ENCODE results near the gene XPNPEP2. TPM values are rescaled to one million over a fixed set of nuclear protein-coding genes. Genes with fewer than 3 reads are reported as not detected.

The XPNPEP2 gene
- total and polyA plus RNA-seq, 8 donors: 0.07 to 1.0 (median 0.20) TPM

DNA sequence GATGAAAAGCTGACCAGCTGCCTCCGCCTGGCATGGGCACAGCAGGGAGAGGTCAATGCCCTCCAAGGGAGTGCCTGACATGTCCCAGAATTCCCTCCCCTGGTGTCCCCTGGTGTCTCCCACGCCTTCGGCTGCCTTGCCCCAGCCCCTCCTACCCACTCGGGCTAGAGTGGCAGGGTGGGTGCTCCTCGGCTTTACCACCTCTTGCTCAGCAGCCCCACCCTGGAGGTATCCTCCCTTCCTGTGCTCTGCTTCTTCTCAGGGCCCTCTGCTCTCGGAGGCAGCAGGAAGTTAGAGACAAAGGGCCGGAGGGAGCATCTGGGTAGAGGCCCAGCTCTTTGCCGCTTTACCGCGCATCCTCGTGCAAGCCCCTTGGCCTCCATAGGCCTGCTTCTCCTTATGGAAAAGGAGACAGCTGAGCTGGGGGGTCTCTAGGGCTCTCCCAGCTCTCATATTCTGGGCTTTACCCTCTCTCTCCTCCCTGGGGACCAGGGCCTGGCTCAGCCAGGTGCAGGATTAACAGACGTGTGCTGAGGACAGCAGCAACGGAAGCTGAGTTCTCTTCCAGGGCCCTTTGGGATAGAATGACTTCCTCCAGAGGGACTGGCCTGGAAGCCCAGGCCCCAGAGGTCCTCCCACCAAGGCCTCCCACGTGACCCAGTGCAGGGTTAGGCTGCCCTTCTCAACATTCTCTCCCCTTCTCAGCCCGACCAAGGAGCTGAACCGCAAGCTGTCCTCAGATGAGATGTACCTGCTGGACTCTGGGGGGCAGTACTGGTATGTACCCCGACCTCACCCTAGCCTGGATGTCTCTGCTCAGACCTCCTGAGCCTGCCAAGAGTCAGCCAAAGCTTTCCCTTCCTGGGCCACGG, 17.2 kb downstream of the XPNPEP2 start:
- no peak for FAIRE-seq
- no peaks in the 10 kb centered on the region for H3K36me3 ChIP-seq
- intact Hi-C loops (cut with DNase I): no loop called here
- no peak for DNase-seq
- H3K4me1 ChIP-seq: no peaks in the 10 kb centered on the region
- H3K4me3 ChIP-seq: no peak overlapping the region
- WGBS, 2 donors: 76 to 79% methylated on average over 17 to 18 of the region's 18 CpGs
- H3K9me3 ChIP-seq: no peaks in the 10 kb centered on the region
- no peak overlapping the region for H3K27ac ChIP-seq
- TF ChIP-seq, protein P1, sequence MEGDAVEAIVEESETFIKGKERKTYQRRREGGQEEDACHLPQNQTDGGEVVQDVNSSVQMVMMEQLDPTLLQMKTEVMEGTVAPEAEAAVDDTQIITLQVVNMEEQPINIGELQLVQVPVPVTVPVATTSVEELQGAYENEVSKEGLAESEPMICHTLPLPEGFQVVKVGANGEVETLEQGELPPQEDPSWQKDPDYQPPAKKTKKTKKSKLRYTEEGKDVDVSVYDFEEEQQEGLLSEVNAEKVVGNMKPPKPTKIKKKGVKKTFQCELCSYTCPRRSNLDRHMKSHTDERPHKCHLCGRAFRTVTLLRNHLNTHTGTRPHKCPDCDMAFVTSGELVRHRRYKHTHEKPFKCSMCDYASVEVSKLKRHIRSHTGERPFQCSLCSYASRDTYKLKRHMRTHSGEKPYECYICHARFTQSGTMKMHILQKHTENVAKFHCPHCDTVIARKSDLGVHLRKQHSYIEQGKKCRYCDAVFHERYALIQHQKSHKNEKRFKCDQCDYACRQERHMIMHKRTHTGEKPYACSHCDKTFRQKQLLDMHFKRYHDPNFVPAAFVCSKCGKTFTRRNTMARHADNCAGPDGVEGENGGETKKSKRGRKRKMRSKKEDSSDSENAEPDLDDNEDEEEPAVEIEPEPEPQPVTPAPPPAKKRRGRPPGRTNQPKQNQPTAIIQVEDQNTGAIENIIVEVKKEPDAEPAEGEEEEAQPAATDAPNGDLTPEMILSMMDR (IDR thresholded peaks at IDR 0.05): no peak
- peaks cover 0 to 6% (median 0%) of the 10 kb centered on the region in 4 donors for H3K27me3 ChIP-seq
- no peak for ATAC-seq

DNA sequence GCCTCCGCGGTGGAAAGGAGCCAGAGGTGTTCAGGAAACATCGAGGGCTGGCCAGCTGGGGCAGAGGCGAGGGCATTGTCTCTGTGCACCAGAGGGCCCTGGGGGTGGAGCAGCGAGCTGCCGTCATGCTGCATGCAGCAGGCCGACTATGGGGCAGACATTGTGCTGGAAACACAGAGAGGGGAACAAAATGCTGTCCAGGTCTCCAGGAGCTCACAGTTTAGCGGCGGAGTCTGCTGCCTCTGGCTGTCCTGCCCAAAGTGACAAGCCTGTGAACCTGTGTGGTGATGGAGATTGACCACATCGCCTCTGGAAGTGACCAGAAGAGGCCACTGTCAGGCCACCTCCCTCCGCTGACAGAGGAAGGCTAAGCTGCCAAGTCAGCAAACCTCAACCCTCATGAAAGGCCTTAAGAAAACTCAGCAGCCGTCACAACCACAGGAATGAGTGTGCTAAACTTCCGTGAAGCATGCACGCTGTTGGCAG, 20.8 kb downstream of the XPNPEP2 start:
- 58 to 59% methylated on average over 14 of the region's 14 CpGs for WGBS, 2 donors
- intact Hi-C loops (cut with DNase I): no loop called here
- Histone ChIP-seq H3K4me3 (no peak overlapping the region), H3K36me3 (no peaks in the 10 kb centered on the region), H3K27me3 (peaks cover 0 to 6% (median 0%) of the 10 kb centered on the region in 4 donors), H3K27ac (no peak overlapping the region), H3K9me3 (no peaks in the 10 kb centered on the region), H3K4me1 (no peaks in the 10 kb centered on the region)
- DNase-seq: no peak
- ATAC-seq: peak in 3 of 4 donors; percentile 40 to 79 (median 70)
- TF ChIP-seq, protein P1 (IDR thresholded peaks at IDR 0.05): no peak
- FAIRE-seq: no peak

DNA sequence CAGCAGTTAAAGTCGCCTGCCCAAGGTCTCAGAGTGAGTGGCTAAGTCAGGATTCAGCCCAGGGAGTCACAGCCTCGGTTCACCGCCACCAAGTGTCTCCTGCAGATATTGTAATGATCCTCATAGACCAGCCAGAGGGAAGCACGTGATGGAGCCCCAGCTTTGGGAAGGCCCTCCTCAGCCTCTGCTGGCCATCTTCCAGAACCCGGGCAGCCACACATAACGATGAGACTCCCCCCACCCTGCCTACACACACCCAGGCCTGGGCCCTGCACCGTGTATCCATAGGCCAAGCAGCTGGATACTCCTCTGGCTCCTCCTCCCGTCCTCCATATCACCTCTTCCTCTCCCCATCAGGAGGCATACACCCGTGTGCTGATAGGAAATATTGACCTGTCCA, 21.4 kb downstream of the XPNPEP2 start:
- no peak overlapping the region for H3K27ac ChIP-seq
- 63 to 65% methylated on average over 9 of the region's 9 CpGs for WGBS, 2 donors
- ATAC-seq: peak in 2 of 4 donors; percentile 11 to 16

GRCh38 chrX:129760981-129761380, 22.2 kb downstream of the XPNPEP2 start:
- no peak for DNase-seq
- no peaks in the 10 kb centered on the region for H3K9me3 ChIP-seq
- no peak for ATAC-seq
- FAIRE-seq: no peak
- peaks cover 0 to 6% (median 0%) of the 10 kb centered on the region in 4 donors for H3K27me3 ChIP-seq
- intact Hi-C loops (cut with DNase I): no loop called here
- H3K4me1 ChIP-seq: no peaks in the 10 kb centered on the region
- no peak overlapping the region for H3K4me3 ChIP-seq
- H3K27ac ChIP-seq: no peak overlapping the region
- 71 to 83% methylated on average over 6 of the region's 6 CpGs for WGBS, 2 donors
- no peaks in the 10 kb centered on the region for H3K36me3 ChIP-seq
- TF ChIP-seq, protein P1 (IDR thresholded peaks at IDR 0.05): no peak

More for the DNA sequence above, 21.4 kb downstream of the XPNPEP2 start:
- no peak for FAIRE-seq
- DNase-seq: no peak
- H3K27me3 ChIP-seq: peaks cover 0 to 6% (median 0%) of the 10 kb centered on the region in 4 donors
- TF ChIP-seq, protein P1 (IDR thresholded peaks at IDR 0.05): no peak
- no peaks in the 10 kb centered on the region for H3K9me3 ChIP-seq
- no peaks in the 10 kb centered on the region for H3K4me1 ChIP-seq
- intact Hi-C loops (cut with DNase I): no loop called here
- no peaks in the 10 kb centered on the region for H3K36me3 ChIP-seq
- H3K4me3 ChIP-seq: no peak overlapping the region

GRCh38 chrX:129761596-129761995, 22.8 kb downstream of the XPNPEP2 start:
- 77 to 80% methylated on average over 4 of the region's 4 CpGs for WGBS, 2 donors
- Histone ChIP-seq H3K27me3 (peaks cover 0 to under 1% (median 0%) of the 10 kb centered on the region in 4 donors), H3K27ac (no peak overlapping the region), H3K36me3 (no peaks in the 10 kb centered on the region), H3K4me3 (no peak overlapping the region), H3K4me1 (no peaks in the 10 kb centered on the region), H3K9me3 (no peaks in the 10 kb centered on the region)
- ATAC-seq: no peak
- intact Hi-C loops (cut with DNase I): no loop called here
- no peak for DNase-seq
- FAIRE-seq: no peak
- TF ChIP-seq, protein P1 (IDR thresholded peaks at IDR 0.05): no peak

All from pancreas (tissue), 10 donors.